Stimulated activated CD4-positive, alpha-beta T cell treated with anti-CD3 and anti-CD28 coated beads, Interleukin-15, amount 100 ng/mL, for 1 hour (primary cell): ENCODE measurements around the gene EEF2K.
"Not testable (repeated sequence)": the region's sequence is repeated elsewhere in the genome, so short reads cannot be mapped to it uniquely, and the experiment has no call there.

Experiments
- DNase-seq, 2 donors: peaks; one replicate each; pipeline ENCODE4 v3.0.0-alpha.2; 2020; ENCODE audit warnings: low read depth in 1 of 2, low spot score in 1 of 2

Gene EEF2K

GRCh38 chr16:22291860-22292318 lies 85.8 kb downstream of the EEF2K start:
- no peak for DNase-seq

DNA sequence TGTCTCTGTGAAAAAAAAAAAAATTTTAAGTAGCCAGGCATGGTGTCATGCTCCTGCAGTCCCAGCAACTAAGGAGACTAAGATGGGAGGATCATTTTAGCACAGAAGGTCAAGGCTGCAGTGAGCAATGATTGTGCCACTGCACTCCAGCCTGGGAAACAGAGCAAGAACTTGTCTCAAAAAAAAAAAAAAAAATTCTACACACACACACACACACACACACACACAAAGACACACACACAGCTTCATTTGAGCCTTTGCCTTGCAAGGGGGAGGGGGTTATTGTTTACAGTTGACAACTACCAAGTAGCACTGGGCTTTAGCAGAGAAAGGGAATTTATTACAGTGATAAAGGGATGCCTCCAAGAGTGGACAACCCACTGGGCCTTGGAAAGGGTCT lies 86.2 kb downstream of the EEF2K start:
- DNase-seq = no peak

- DNase-seq = no peak
These were observed 87.3 kb downstream of the EEF2K start for GRCh38 chr16:22293137-22294106.

DNA sequence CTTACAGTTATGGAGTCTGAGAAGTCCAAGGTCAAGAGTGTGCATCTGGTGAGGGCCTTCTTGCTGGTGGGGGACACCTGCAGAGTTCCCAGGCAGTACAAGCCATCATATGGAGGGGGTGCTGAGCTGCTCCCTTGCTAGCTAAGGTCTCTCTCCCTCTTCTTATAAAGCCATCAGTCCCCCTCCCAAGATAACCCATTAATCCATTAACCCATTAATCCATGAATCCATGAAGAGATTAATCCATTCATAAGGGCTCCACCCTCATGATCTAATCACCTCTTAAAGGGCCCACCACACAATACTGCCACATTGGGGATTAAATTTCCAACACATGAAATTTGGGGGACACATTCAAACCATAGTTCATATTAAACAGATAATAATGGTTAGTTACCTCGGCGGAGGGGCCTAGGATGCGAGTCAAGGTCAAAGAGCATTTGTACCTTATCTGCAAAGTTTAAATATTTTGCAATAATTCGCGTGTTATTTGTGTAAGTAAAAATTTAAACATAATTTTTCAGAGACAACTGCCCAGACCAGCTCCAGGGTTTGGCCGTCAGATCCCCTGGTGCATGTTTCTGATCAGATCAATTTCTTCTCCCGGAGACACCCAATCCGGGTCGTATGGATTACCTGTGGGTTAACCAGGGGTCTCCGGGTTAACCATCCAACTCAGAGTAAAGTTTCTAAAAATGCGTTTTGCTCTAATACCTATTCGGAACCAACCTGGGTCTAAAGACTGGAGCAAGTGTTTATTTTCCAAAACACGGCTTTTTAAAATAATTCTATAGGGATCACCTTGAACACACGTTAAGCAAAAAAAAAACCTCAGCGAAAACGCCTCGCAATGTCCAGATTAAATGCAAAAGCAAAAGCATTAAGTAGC lies 90.4 kb downstream of the EEF2K start:
- no peak for DNase-seq

DNA sequence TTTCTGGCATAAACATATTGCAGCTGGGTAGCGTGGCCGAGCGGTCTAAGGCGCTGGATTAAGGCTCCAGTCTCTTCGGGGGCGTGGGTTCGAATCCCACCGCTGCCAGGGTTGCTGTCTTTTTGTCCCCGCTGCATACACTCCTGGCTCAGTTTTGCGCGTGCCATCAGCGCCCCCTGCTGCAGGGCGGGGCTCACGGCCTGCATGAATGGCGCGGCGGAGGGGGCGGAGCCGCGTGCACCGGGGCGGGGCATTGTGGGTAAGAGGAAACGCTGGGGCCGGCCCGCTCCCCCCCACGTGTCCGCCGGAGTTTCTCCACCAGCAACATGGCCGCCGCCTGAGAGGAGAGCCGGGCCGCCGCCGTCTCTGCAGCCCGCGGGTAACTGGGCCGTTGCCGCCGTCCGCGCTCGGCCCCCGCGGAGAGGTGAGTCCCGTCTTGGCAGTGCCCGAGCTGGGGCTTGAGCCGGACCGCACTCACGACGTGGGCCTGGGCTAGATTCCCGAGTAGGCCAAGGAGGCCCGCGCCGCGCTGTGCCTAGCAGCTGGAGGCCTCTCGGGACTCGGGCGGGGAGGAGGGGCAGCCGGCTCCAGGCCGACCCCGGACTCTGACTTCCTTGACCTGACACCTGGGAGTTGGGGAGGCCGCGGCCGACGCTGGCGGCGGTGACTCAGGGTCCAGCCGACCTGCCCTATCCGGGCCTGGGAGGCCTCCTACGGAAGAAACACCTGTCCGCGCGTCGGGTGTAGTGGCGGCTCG lies 91.2 kb downstream of the EEF2K start, which contains the start of gene POLR3E:
TSS of gene POLR3E (plus strand) at position 296 of the 757 bp plus-strand sequence. CDS start 5,560 bp downstream, outside the sequence.
- peak; percentile 100 for DNase-seq

- peak; percentile 37 to 40 for DNase-seq
These were observed 92.0 kb downstream of the EEF2K start for GRCh38 chr16:22297871-22298733.

GRCh38 chr16:22299036-22299435 lies 93.0 kb downstream of the EEF2K start:
- no peak for DNase-seq

DNA sequence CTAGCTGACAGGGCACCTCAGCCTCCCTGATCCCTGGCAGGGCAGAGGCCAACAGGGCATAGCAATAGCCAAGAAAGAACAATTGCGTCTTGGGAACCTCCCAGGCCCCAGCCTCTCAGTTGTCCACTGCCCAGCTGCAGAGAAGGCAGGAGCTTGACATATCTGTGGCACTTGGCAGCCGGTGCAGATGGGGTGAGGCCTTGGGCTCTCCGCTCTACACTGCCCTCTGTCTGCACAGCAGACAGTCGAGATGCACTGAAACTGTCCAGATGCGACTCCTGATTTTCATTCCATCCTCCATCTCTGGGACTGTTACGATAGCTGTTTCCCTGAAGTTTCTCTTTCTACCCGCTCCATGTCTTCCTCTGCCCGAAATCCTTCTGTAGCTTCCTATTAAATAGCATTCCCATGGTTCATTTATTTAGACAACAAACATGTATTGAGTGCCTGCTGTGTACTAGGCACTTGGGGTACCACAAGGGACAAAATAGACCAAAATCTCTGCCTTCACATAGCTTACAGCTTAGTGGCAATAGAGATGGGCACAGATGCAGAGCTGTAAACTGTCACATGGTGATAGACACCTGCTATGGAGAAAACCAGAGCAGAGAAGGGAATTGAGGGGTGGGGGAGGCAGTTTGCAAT lies 94.5 kb downstream of the EEF2K start:
- DNase-seq = peak in 1 of 2 donors; percentile 18

DNA sequence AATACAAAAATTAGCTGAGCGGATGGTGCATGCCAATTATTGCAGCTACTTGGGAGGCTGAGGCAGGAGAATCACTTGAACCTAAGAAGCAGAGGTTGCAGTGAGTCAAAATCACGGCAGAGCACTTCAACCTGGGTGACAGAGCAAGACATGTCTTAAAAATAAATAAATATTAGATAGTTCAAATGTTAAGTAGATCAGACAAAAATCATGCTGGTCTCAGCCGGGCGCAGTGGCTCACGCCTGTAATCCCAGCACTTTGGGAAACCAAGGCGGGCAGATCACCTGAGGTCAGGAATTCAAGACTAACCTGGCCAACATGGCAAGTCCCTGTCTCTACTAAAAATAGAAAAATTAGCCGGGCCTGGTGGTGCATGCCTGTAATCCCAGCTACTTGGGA lies 95.3 kb downstream of the EEF2K start:
- DNase-seq = not testable (repeated sequence)

- no peak for DNase-seq
These were observed 96.8 kb downstream of the EEF2K start for GRCh38 chr16:22302776-22303363.

DNA sequence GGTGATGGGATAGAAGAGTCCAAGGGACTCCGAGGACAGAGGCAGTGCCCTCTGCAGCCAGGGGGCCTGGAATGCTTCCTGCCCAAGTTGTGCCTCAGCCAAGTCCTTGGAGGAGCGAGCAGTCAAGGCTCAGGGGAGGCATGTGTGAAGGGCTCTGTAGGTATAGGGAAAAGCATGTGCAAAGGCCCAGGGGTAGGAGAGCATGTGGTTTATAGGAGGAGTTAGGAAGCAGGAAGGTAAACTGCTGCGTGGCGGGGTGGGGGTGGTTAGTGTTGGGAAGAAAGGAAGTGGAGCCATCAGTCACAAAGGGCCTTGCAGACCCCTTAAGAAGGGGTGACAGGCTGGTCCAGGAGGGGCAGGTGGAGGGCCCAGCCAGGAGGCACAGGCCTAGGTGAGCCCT lies 98.3 kb downstream of the EEF2K start:
- DNase-seq = no peak

- DNase-seq = no peak
These were observed 100.7 kb downstream of the EEF2K start for GRCh38 chr16:22306788-22307187.

- DNase-seq = no peak
These were observed 101.8 kb downstream of the EEF2K start for GRCh38 chr16:22307838-22308237.

DNA sequence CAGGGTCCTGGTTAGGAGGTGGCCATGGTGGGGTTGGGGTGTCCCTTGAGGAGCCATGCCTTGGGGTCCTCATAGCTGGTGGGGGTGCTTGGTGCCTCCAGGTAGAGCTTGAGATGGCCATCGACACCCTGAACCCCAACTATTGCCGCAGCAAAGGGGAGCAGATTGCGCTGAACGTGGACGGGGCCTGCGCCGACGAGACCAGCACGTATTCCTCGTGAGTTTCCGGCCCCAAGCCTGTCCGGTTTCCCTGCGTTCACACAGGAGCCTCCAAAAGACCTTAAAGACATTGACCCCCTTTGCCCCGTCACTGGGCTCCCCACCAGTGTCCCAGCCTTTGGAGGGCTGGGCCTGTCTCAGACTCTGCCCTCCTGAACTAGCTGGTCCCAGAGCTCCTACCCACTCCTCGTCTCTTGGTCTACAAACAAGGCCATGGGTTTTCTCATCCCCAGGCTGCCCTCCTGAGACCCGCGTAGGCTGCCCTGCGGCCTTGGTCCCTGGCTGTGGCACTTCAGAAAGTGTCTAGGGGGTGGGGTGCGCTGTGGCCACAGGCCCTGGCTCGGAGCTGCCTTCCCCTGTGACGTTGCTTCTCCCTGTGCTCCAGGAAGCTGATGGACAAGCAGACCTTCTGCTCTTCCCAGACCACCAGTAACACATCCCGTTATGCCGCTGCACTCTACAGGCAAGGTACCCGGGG lies 102.9 kb downstream of the EEF2K start:
- DNase-seq = no peak

DNA sequence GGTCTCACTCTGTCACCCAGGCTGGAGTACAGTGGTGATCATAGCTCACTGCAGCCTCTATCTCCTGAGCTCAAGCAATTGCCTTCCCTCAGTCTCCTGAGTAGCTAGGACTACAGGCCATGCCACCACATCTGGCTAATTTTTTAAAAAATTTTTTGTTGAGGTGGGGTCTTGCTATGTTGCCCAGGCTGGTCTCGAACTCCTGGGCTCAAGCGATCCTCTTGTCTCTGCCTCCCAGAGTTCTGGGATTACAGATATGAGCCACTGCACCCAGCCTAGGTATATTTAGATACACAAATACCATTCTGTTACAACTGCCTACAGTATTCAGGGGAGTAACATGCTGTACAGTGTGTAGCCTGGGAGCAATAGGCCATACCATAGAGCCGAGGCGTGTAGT lies 105.4 kb downstream of the EEF2K start:
- no peak for DNase-seq

DNA sequence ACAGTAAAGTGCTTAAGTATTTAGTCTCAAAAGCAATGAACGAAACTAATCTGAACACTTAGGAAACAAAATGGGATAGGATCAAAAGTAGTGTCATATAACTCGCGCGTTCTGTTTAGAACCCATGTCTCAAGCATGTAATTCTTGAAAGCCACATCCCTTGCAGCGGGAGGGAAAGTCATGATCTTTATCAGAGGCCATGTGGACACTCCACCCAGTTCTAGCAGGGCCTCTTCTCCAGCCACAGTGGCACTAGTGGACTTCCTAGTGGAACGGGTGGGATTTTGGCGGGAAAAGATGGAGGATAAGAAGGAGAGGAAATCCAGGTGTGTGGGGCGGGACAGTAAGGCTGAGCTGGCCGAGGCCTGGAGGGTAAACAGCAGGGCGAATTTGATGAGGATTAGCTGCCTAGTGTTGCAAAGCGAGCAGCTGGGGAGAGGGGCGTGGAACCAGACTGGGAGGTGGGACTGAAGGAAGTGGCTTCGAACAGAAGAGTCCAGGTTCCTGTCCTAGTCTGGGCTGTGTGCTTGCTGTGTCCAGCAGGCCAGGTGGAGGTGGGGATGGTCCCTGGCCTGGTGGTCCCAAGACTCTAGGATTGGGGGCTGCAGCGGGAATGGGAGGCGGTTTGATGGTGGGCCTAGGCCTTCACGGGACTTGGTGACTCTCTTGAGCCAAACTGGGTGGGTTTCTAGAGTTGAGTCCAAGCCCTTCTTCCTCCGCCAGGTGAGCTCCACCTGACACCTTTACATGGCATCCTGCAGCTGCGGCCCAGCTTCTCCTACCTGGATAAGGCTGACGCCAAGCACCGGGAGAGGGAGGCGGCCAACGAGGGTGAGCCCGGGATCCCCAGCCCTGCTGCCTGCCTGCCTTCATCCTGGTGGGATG lies 107.1 kb downstream of the EEF2K start:
- no peak for DNase-seq

DNA sequence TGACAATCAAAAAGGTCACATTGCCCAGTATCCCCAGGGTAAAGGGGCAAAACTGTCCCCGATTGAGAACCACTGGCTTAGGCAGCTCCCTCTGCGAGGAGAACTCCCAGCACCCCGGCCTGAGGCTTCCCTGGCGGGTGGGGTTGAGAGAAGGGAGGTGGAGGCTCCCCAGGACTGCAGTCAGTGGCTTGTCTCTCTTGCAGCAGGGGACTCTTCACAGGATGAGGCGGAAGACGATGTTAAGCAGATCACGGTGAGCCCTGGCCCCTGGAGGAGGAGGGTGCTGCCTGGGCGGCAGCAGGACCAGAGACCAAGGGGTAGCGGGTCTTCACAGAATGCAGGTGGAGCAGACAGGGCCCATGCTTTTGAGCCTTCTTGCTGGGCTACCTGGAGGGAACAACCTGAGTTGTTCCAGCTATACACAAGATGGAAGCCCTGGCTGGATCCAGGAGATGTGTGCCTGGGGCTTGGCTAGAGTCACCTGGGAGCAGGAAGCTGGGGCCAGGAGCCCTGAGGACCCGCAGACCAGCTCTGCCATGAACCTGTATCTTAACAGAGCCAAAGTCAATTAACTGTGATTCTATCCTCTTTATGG lies 107.9 kb downstream of the EEF2K start:
- no peak for DNase-seq
